ENCODE results near the gene MYCBP2.
"Not testable (repeated sequence)": the region's sequence is repeated elsewhere in the genome, so short reads cannot be mapped to it uniquely, and the experiment has no call there.

MYCBP2 gene

GRCh38 chr13:77198995-77199394 lies 127.9 kb downstream of the MYCBP2 start:
- not testable (repeated sequence) for DNase-seq

- DNase-seq: no peak
Measured at GRCh38 chr13:77196052-77196618, 130.8 kb downstream of the MYCBP2 start.

GRCh38 chr13:77190349-77190958 lies 136.4 kb downstream of the MYCBP2 start:
- no peak for DNase-seq

GRCh38 chr13:77185721-77186120 lies 141.2 kb downstream of the MYCBP2 start:
- no peak for DNase-seq

GRCh38 chr13:77184455-77184854 lies 142.4 kb downstream of the MYCBP2 start:
- DNase-seq: no peak

GRCh38 chr13:77180011-77180410 lies 146.9 kb downstream of the MYCBP2 start:
- no peak for DNase-seq

- DNase-seq: no peak
Measured at GRCh38 chr13:77177646-77178045, 149.2 kb downstream of the MYCBP2 start.

GRCh38 chr13:77176350-77176749 lies 150.5 kb downstream of the MYCBP2 start:
- no peak for DNase-seq

GRCh38 chr13:77172650-77173049 lies 154.2 kb downstream of the MYCBP2 start:
- no peak for DNase-seq

- no peak for DNase-seq
Measured at GRCh38 chr13:77171451-77171850, 155.4 kb downstream of the MYCBP2 start.

- DNase-seq: no peak
Measured at GRCh38 chr13:77168237-77168636, 158.7 kb downstream of the MYCBP2 start.

- no peak for DNase-seq
Measured at GRCh38 chr13:77150651-77151050, 176.2 kb downstream of the MYCBP2 start.

- no peak for DNase-seq
Measured at GRCh38 chr13:77143431-77143830, 183.5 kb downstream of the MYCBP2 start.

GRCh38 chr13:77139306-77139705 lies 187.6 kb downstream of the MYCBP2 start:
- DNase-seq: no peak

GRCh38 chr13:77138813-77139212 lies 188.1 kb downstream of the MYCBP2 start:
- no peak for DNase-seq

- no peak for DNase-seq
Measured at GRCh38 chr13:77136902-77137420, 189.9 kb downstream of the MYCBP2 start.

- no peak for DNase-seq
Measured at GRCh38 chr13:77124423-77124822, 202.5 kb downstream of the MYCBP2 start.

GRCh38 chr13:77118134-77118533 lies 208.8 kb downstream of the MYCBP2 start:
- no peak for DNase-seq

GRCh38 chr13:77114271-77114670 lies 212.6 kb downstream of the MYCBP2 start:
- no peak for DNase-seq

GRCh38 chr13:77113496-77113895 lies 213.4 kb downstream of the MYCBP2 start:
- DNase-seq: no peak

GRCh38 chr13:77105051-77105450 lies 221.8 kb downstream of the MYCBP2 start:
- no peak for DNase-seq

GRCh38 chr13:77099415-77099814 lies 227.5 kb downstream of the MYCBP2 start:
- no peak for DNase-seq

- DNase-seq: no peak
Measured at GRCh38 chr13:77095288-77095687, 231.6 kb downstream of the MYCBP2 start.

GRCh38 chr13:77094773-77095172 lies 232.1 kb downstream of the MYCBP2 start:
- DNase-seq: no peak

- no peak for DNase-seq
Measured at GRCh38 chr13:77093735-77094134, 233.2 kb downstream of the MYCBP2 start.

Data from GF-D8 (cell line).